ENCODE data around the gene BCL2L2. TPM values are rescaled to one million over a fixed set of nuclear protein-coding genes. Genes with fewer than 3 reads are reported as not detected.

The BCL2L2 gene
- total and polyA plus RNA-seq, 2 of the 8 experiments (the other 6 are each of a cell fraction or from before 2014, with no cell fraction given), result 9.3 to 13.8 TPM

DNA sequence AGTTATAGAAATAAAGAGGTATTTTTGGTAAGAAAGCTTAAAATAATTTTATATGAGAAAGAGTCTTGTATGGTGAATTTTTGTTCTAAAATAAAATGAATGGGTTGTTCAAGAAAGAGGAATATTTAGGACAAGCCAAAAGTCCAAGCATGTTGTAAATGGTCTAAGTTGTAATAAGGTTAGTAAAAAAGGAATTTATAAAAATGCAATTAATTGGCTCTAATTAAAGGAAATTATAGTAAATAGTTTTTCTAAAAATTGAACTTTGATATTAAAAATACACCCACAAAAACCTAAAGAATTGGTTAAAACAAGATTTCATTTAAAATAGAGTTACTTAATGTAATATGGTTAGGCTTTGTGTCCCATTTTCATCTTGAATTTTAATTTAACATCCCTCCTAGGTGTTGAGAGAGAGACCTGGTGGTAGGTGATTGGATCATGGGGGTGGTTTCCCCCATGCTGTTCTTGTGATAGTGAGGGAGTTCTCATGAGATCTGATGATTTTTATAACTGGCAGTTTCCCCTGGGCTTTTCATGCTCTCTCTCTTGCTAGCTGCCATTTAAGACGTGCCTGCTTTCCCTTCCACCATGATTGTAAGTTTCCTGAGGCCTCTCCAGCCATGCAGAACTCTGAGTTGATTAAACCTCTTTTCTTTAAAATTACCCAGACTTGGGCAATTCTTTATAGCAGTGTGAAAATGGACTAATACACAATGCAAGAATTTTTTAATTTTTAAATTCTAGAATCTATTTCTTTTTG lies 33.1 kb downstream of the BCL2L2 start:
- no peak overlapping the region for H3K4me3 ChIP-seq (ENCODE audit: extremely low read depth in 1 of 4, insufficient read depth in 2 of 4, low read depth in 3 of 4, low read length in 4 of 4)
- no peak overlapping the region for H3K23ac ChIP-seq (ENCODE audit: insufficient read length)
- H2BK5ac ChIP-seq (ENCODE audit: low read depth, low read length), result no peak overlapping the region
- H3K9me3 ChIP-seq (ENCODE audit: insufficient read depth in 2 of 2, low read depth in 1 of 2, low read length in 1 of 2), result peaks cover 5 to 30% of the 10 kb centered on the region in 2 experiments
- H4K5ac ChIP-seq (ENCODE audit: insufficient read length, low read depth, low read length), result no peak overlapping the region
- H2BK120ac ChIP-seq (replicated peaks; ENCODE audit: low read depth, low read length), result no peak overlapping the region
- H2BK15ac ChIP-seq (ENCODE audit: low read length), result no peak overlapping the region
- no peak overlapping the region for H3K56ac ChIP-seq (replicated peaks; ENCODE audit: insufficient read length, low read depth, low read length)
- H4K91ac ChIP-seq (replicated peaks; ENCODE audit: insufficient read length, low read length), result no peak overlapping the region
- H3K14ac ChIP-seq (ENCODE audit: insufficient read length), result no peak overlapping the region
- ChIA-PET POLR2A (ENCODE audit: partially characterized antibody) (no interaction called here), CTCF (ENCODE audit: partially characterized antibody) (interaction anchor here (0.8 to 2.7 kb wide), 5 partner anchors 9 to 102 kb away, joined by 3 to 10 read pairs (median 3); no protein-coding TSS in a partner anchor)
- DNase-seq (ENCODE audit: low read depth in 1 of 2, low spot score in 2 of 2) (no peak), FAIRE-seq (no peak)
- no peak overlapping the region for H3K4ac ChIP-seq (replicated peaks; ENCODE audit: insufficient read length, low read depth, low read length)
- no peak overlapping the region for H3K18ac ChIP-seq (ENCODE audit: extremely low read depth, low read length)
- no peak overlapping the region for H3K27ac ChIP-seq (ENCODE audit: low read depth, low read length)
- H2AK5ac ChIP-seq (ENCODE audit: low read depth, low read length), result no peak overlapping the region
- no peak overlapping the region for H3K9ac ChIP-seq (replicated peaks in 1 of 4; ENCODE audit: extremely low read depth in 1 of 4, low read depth in 3 of 4, low read length in 3 of 4)
- no peak overlapping the region for H3K4me2 ChIP-seq (ENCODE audit: insufficient read depth in 1 of 2, low read depth in 2 of 2, low read length in 2 of 2)
- H2BK12ac ChIP-seq (ENCODE audit: low read depth, low read length), result no peak overlapping the region
- H3K79me2 ChIP-seq (ENCODE audit: control insufficient read depth in 1 of 2, insufficient read depth in 2 of 2, low read length in 2 of 2), result no peaks in the 10 kb centered on the region
- no peaks in the 10 kb centered on the region for H3K23me2 ChIP-seq (ENCODE audit: low read depth, low read length)
- H4K20me1 ChIP-seq (replicated peaks in 1 of 2; ENCODE audit: control insufficient read depth in 1 of 2, insufficient read depth in 2 of 2, low read length in 2 of 2), result no peaks in the 10 kb centered on the region
- H2AFZ ChIP-seq (ENCODE audit: low read length), result no peak overlapping the region
- H3K79me1 ChIP-seq (ENCODE audit: low read depth, low read length), result no peaks in the 10 kb centered on the region
- H3K4me1 ChIP-seq (replicated peaks in 1 of 4; ENCODE audit: control insufficient read depth in 3 of 4, insufficient read depth in 4 of 4, low read length in 3 of 4), result no peaks in the 10 kb centered on the region
- no peaks in the 10 kb centered on the region for H3K27me3 ChIP-seq (replicated peaks in 1 of 4; ENCODE audit: control insufficient read depth in 3 of 4, extremely low read depth in 1 of 4, insufficient read depth in 3 of 4, low read length in 3 of 4)
- H3K36me3 ChIP-seq (ENCODE audit: control insufficient read depth in 2 of 4, insufficient read depth in 4 of 4, low read length in 3 of 4), result no peaks in the 10 kb centered on the region
- H2BK20ac ChIP-seq (ENCODE audit: low read length), result no peak overlapping the region
- 80% methylated on average over 1 of the region's 1 CpG; no CpG with 5 or more reads in 1 of the 2 experiments for WGBS, 2 experiments (ENCODE audit: extremely low coverage in 1 of 2, insufficient coverage in 1 of 2, insufficient read length in 1 of 2, insufficient replicate concordance in 2 of 2, low coverage in 1 of 2, low lambda C conversion rate in 2 of 2, missing lambda C conversion rate in 1 of 2)
- no peak overlapping the region for H4K8ac ChIP-seq (ENCODE audit: extremely low read depth, insufficient read depth, low read length)
- TF ChIP-seq CBX5 (IDR thresholded peaks at IDR 0.05; ENCODE audit: low read depth, low read length), result no peak
- TF ChIP-seq, protein P1, sequence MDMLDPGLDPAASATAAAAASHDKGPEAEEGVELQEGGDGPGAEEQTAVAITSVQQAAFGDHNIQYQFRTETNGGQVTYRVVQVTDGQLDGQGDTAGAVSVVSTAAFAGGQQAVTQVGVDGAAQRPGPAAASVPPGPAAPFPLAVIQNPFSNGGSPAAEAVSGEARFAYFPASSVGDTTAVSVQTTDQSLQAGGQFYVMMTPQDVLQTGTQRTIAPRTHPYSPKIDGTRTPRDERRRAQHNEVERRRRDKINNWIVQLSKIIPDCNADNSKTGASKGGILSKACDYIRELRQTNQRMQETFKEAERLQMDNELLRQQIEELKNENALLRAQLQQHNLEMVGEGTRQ (IDR thresholded peaks at IDR 0.05; ENCODE audit: low read length), result no peak
- TF ChIP-seq, protein P2, sequence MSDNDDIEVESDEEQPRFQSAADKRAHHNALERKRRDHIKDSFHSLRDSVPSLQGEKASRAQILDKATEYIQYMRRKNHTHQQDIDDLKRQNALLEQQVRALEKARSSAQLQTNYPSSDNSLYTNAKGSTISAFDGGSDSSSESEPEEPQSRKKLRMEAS (IDR thresholded peaks at IDR 0.05), result no peak
- TF ChIP-seq SP1 (IDR thresholded peaks at IDR 0.05; ENCODE audit: low read depth, low read length), result no peak
- TF ChIP-seq CHD1 (IDR thresholded peaks at IDR 0.05; ENCODE audit: low read depth, low read length), result no peak
- no peak for TF ChIP-seq BRCA1 (IDR thresholded peaks at IDR 0.05; ENCODE audit: low read depth, low read length)
- no peak for TF ChIP-seq SP4 (IDR thresholded peaks at IDR 0.05; ENCODE audit: low read length)
- no peak for TF ChIP-seq SRF (IDR thresholded peaks at IDR 0.05; ENCODE audit: low read depth, low read length)
- TF ChIP-seq RBBP5 (IDR thresholded peaks at IDR 0.05; ENCODE audit: borderline replicate concordance, low read depth, low read length), result no peak
- TF ChIP-seq, protein P3, sequence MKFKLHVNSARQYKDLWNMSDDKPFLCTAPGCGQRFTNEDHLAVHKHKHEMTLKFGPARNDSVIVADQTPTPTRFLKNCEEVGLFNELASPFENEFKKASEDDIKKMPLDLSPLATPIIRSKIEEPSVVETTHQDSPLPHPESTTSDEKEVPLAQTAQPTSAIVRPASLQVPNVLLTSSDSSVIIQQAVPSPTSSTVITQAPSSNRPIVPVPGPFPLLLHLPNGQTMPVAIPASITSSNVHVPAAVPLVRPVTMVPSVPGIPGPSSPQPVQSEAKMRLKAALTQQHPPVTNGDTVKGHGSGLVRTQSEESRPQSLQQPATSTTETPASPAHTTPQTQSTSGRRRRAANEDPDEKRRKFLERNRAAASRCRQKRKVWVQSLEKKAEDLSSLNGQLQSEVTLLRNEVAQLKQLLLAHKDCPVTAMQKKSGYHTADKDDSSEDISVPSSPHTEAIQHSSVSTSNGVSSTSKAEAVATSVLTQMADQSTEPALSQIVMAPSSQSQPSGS (IDR thresholded peaks at IDR 0.05; ENCODE audit: low read length), result no peak
- no peak for TF ChIP-seq CEBPB (IDR thresholded peaks at IDR 0.05; ENCODE audit: low read depth, low read length)

All from H1 (cell line).